ENCODE data around the gene MRPL41. TPM values are rescaled to one million over a fixed set of nuclear protein-coding genes. Genes with fewer than 3 reads are reported as not detected.

The MRPL41 gene
- total RNA-seq: 48.6 and 66.5 TPM in 2 replicates

GRCh38 chr9:137551264-137552021 is at the start of gene MRPL41:
TSS of gene MRPL41 (plus strand) at chr9:137551879. CDS start at chr9:137552082, 203 bp downstream.

GRCh38 chr9:137550231-137550621 is 1.5 kb upstream of the MRPL41 start, which contains the start of gene PNPLA7:
TSS of gene PNPLA7 (minus strand) at chr9:137550402. CDS start at chr9:137550197, 205 bp downstream.

GRCh38 chr9:137578518-137579258 is 27.0 kb downstream of the MRPL41 start, which contains the start of gene DPH7:
TSS of gene DPH7 (minus strand) at chr9:137578925. CDS start at chr9:137578777, 148 bp downstream.

GRCh38 chr9:137590469-137591383 is 39.0 kb downstream of the MRPL41 start, which contains the start of gene ZMYND19:
TSS of gene ZMYND19 (minus strand) at chr9:137590512. CDS start at chr9:137590263, 249 bp downstream.

Other genes with a start within 250 kb of the MRPL41 start
- gene NRARP, start 249.6 kb upstream of the MRPL41 start, total RNA-seq: 28.1 and 30.0 TPM in 2 replicates
- gene EXD3, start 128.7 kb upstream of the MRPL41 start, total RNA-seq: 18.0 and 25.7 TPM in 2 replicates
- 0.97 and 2.1 TPM in 2 replicates for gene NOXA1, start 128.5 kb upstream of the MRPL41 start, total RNA-seq
- gene ENTPD8, start 110.5 kb upstream of the MRPL41 start, total RNA-seq: 0.06 and 0.16 TPM in 2 replicates
- gene NSMF, start 92.5 kb upstream of the MRPL41 start, total RNA-seq: 11.0 and 20.5 TPM in 2 replicates
- gene PNPLA7, start 1.5 kb upstream of the MRPL41 start, total RNA-seq: 0.49 and 1.3 TPM in 2 replicates
- gene DPH7, start 27.0 kb downstream of the MRPL41 start, total RNA-seq: 17.2 and 28.9 TPM in 2 replicates
- 14.7 and 15.0 TPM in 2 replicates for gene ZMYND19, start 38.6 kb downstream of the MRPL41 start, total RNA-seq
- 25.7 and 32.6 TPM in 2 replicates for gene ARRDC1, start 53.8 kb downstream of the MRPL41 start, total RNA-seq
- 41.9 and 85.3 TPM in 2 replicates for gene EHMT1, start 67.1 kb downstream of the MRPL41 start, total RNA-seq